ENCODE results near the gene CNTROB. TPM values are rescaled to one million over a fixed set of nuclear protein-coding genes. Genes with fewer than 3 reads are reported as not detected.

The CNTROB gene
- polyA plus RNA-seq, 4 donors: 42.0 to 67.5 (median 57.0) TPM

- DNase-seq (ENCODE audit: low read depth in 4 of 4, low spot score in 2 of 4): no peak
Measured at GRCh38 chr17:7977805-7978204, 45.8 kb downstream of the CNTROB start.

- no peak for DNase-seq (ENCODE audit: low read depth in 4 of 4, low spot score in 2 of 4)
Measured at GRCh38 chr17:7982173-7982572, 50.2 kb downstream of the CNTROB start.

- no peak for DNase-seq (ENCODE audit: low read depth in 4 of 4, low spot score in 2 of 4)
Measured at GRCh38 chr17:7982666-7983065, 50.7 kb downstream of the CNTROB start.

- DNase-seq (ENCODE audit: low read depth in 4 of 4, low spot score in 2 of 4): no peak
Measured at GRCh38 chr17:7984904-7985303, 52.9 kb downstream of the CNTROB start.

- no peak for DNase-seq (ENCODE audit: low read depth in 4 of 4, low spot score in 2 of 4)
Measured at GRCh38 chr17:7987112-7987893, 55.3 kb downstream of the CNTROB start.

- DNase-seq (ENCODE audit: low read depth in 4 of 4, low spot score in 2 of 4): peak; percentile 65 to 88 (median 68)
Measured at GRCh38 chr17:7988750-7989178, 56.8 kb downstream of the CNTROB start.

- DNase-seq (ENCODE audit: low read depth in 4 of 4, low spot score in 2 of 4): peak; percentile 59 to 70 (median 66)
Measured at GRCh38 chr17:7989781-7990655, 58.0 kb downstream of the CNTROB start.

GRCh38 chr17:7992516-7992915 lies 60.5 kb downstream of the CNTROB start:
- DNase-seq (ENCODE audit: low read depth in 4 of 4, low spot score in 2 of 4): no peak

- DNase-seq (ENCODE audit: low read depth in 4 of 4, low spot score in 2 of 4): no peak
Measured at GRCh38 chr17:7992924-7993323, 60.9 kb downstream of the CNTROB start.

- no peak for DNase-seq (ENCODE audit: low read depth in 4 of 4, low spot score in 2 of 4)
Measured at GRCh38 chr17:7993972-7994589, 62.1 kb downstream of the CNTROB start.

GRCh38 chr17:7995724-7996123 lies 63.7 kb downstream of the CNTROB start:
- DNase-seq (ENCODE audit: low read depth in 4 of 4, low spot score in 2 of 4): no peak

- no peak for DNase-seq (ENCODE audit: low read depth in 4 of 4, low spot score in 2 of 4)
Measured at GRCh38 chr17:7997186-7997585, 65.2 kb downstream of the CNTROB start.

Other genes starting within 250 kb of the CNTROB start
- 10 to 100 TPM; 63.1 to 78.2 (median 72.6) TPM for gene TP53, start 244.7 kb upstream of the CNTROB start, polyA plus RNA-seq (ENCODE audit: insufficient read length in 4 of 4)
- 10 to 100 TPM; 11.1 to 17.6 (median 15.6) TPM for gene WRAP53, start 243.7 kb upstream of the CNTROB start, polyA plus RNA-seq (ENCODE audit: insufficient read length in 4 of 4)
- gene EFNB3, start 227.0 kb upstream of the CNTROB start, polyA plus RNA-seq (ENCODE audit: insufficient read length in 4 of 4): 10 to 100 TPM; 22.3 to 25.6 (median 23.7) TPM
- gene DNAH2, start 214.5 kb upstream of the CNTROB start, polyA plus RNA-seq (ENCODE audit: insufficient read length in 4 of 4): under 1 TPM; 0.16 to 0.47 (median 0.34) TPM
- gene KDM6B, start 98.0 kb upstream of the CNTROB start, polyA plus RNA-seq (ENCODE audit: insufficient read length in 4 of 4): 10 to 100 TPM; 14.6 to 35.4 (median 26.1) TPM
- 10 to 100 TPM; 22.1 to 34.0 (median 28.5) TPM for gene TMEM88, start 77.1 kb upstream of the CNTROB start, polyA plus RNA-seq (ENCODE audit: insufficient read length in 4 of 4)
- 100 to 1,000 TPM in 2 of 4 donors, 10 to 100 TPM in 2; 68.9 to 144 (median 105) TPM for gene NAA38, start 74.6 kb upstream of the CNTROB start, polyA plus RNA-seq (ENCODE audit: insufficient read length in 4 of 4)
- 10 to 100 TPM; 19.8 to 29.7 (median 25.3) TPM for gene CYB5D1, start 74.2 kb upstream of the CNTROB start, polyA plus RNA-seq (ENCODE audit: insufficient read length in 4 of 4)
- gene CHD3, start 43.4 kb upstream of the CNTROB start, polyA plus RNA-seq (ENCODE audit: insufficient read length in 4 of 4): 100 to 1,000 TPM; 142 to 212 (median 180) TPM
- gene RNF227, start 15.9 kb upstream of the CNTROB start, polyA plus RNA-seq (ENCODE audit: insufficient read length in 4 of 4): 1 to 10 TPM; 3.0 to 6.1 (median 5.1) TPM
- gene KCNAB3, start 2.4 kb upstream of the CNTROB start, polyA plus RNA-seq (ENCODE audit: insufficient read length in 4 of 4): 10 to 100 TPM in 2 of 4 donors, 1 to 10 TPM in 2; 7.8 to 16.3 (median 12.5) TPM
- gene TRAPPC1, start 260 bp upstream of the CNTROB start, polyA plus RNA-seq (ENCODE audit: insufficient read length in 4 of 4): 100 to 1,000 TPM; 126 to 157 (median 136) TPM
- gene GUCY2D, start 70.4 kb downstream of the CNTROB start, polyA plus RNA-seq (ENCODE audit: insufficient read length in 4 of 4): under 1 TPM in 3 of 4 donors, not detected in 1; 0.37 to 0.88 (median 0.40) TPM
- gene ALOX15B, start 106.9 kb downstream of the CNTROB start, polyA plus RNA-seq (ENCODE audit: insufficient read length in 4 of 4): 1 to 10 TPM in 2 of 4 donors, under 1 TPM in 2; 0.84 to 1.8 (median 0.96) TPM
- gene ALOX12B, start 155.5 kb downstream of the CNTROB start, polyA plus RNA-seq (ENCODE audit: insufficient read length in 4 of 4): under 1 TPM; 0.65 to 0.99 (median 0.75) TPM
- gene ALOXE3, start 186.3 kb downstream of the CNTROB start, polyA plus RNA-seq (ENCODE audit: insufficient read length in 4 of 4): under 1 TPM in 1 of 4 donors, not detected in 3; 0.05 TPM
- under 1 TPM in 1 of 4 donors, not detected in 3; 0.13 TPM for gene HES7, start 191.9 kb downstream of the CNTROB start, polyA plus RNA-seq (ENCODE audit: insufficient read length in 4 of 4)
- gene PER1, start 220.2 kb downstream of the CNTROB start, polyA plus RNA-seq (ENCODE audit: insufficient read length in 4 of 4): 10 to 100 TPM; 19.7 to 37.7 (median 30.8) TPM
- 100 to 1,000 TPM; 107 to 139 (median 124) TPM for gene VAMP2, start 230.7 kb downstream of the CNTROB start, polyA plus RNA-seq (ENCODE audit: insufficient read length in 4 of 4)
- 10 to 100 TPM; 24.1 to 25.9 (median 24.4) TPM for gene TMEM107, start 244.2 kb downstream of the CNTROB start, polyA plus RNA-seq (ENCODE audit: insufficient read length in 4 of 4)

Measured in left renal cortex interstitium (tissue), 4 donors.